CD4-positive, alpha-beta T cell treated with Interferon gamma for 1 hour (primary cell): ENCODE measurements around the gene ITPKC.
A peak's percentile ranks its signal among the peaks of the same experiment; 100 is the strongest.

Source experiments
- DNase-seq: peaks from one replicate; pipeline ENCODE4 v3.0.0-alpha.2; 2020

Gene ITPKC

DNA sequence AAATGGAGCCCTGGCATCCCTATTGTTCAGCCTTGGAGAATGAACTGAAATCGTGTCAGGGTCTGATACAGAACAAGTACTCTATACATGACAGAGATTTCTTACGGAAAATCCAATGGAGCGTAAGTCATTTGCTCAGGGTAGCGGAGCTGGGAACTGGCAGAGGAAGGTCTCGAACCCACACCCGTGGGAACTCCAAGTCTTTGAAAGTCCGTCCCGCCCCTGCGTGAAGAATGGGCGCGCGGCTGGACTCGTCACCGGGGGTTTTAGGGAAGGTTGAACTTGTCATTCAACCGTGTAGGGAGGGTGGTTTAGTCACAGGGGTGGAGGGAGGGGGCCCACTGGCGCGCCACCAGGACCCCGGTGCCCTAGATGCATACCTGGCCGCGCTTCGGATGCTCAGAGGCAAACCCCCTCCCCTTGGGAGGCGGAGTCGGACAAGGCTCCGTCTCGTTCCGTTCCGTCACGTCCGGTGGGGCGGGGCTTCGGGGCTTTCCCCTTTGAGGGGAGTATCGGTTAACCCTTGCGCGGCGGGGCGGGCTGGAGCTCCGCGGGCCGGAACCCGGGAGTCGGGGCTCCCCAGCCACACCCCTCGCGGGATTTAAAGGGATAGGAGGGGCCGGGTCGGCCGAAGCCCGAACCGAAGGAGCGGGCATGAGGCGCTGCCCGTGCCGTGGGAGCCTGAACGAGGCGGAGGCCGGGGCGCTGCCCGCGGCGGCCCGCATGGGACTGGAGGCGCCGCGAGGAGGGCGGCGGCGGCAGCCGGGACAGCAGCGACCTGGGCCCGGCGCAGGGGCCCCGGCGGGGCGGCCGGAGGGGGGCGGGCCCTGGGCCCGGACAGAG is at the start of gene ITPKC, which contains the start of gene COQ8B:
Gene ITPKC (plus strand): TSS at position 631 of the 843 bp plus-strand sequence. CDS start 24 bp downstream, at position 655.
Gene COQ8B (minus strand): TSS at position 405 of the 843 bp plus-strand sequence. CDS start 2,254 bp downstream, outside the sequence.
- DNase-seq, result peak; percentile 98

DNA sequence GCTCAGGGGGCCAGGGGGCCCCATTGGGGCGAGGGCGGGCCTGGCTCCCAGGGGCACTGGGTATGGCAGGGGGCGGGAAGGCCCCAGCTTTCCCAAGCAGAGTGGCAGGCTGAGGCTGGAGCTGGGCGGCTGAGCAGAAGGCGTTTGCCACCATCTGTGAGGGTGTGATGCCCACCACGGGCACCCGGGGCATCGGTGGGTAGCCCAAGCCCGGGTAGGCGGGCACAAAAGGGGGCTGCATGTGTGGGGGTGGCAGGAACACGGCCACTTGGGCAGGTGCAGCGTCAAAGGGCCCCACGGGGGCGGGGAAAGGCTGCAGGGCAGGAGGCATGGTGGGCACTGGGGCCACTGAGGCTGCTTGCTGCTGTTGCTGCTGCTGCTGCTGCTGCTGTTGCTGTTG is 49.3 kb upstream of the ITPKC start:
- DNase-seq, result no peak

DNA sequence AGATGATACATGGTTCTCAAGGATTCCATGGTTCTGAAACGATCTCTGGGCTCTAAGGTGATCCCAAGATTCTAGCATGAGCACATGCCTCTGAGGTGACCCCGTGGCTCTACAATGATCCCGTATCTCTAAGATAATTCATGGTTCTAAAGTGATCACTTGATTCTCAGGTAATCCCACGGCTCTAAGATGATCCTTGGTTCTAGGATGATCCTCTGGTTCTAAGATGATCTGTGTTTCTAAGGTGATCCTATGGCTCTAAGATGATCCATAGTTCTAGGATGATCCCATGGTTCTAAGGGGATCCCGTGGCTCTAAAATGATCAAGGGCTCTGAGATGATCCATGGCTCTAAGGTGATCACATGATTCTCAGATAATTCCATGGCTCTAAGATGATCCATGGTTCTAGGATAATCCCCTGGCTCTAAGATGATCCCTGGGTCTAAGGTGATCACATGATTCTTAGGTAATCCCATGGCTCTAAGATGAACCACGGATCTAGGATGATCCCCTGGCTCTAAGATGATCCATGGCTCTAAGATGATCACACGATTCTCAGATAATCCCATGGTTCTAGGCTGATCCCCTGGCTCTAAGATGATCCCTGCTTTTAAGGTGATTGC is 47.8 kb upstream of the ITPKC start:
- DNase-seq, result no peak

DNA sequence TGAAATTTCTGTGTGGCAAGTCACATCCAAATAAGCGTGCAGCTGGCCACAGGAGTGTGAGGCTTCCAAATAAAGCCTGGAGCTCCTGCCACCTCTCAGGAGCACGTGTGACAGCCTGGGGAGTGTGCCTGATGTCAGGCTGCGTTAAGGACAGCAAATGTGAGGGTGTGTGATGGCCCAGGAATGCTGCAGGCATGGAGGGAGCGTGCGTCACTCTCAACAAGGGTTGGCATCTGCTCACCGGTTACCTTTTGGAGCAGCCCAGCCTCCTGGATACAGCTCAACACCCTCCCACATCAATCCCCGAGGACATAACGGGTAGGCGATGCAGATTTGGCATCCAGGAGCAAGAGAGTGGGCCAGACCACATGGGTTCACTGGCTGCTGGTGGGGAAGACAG is 45.5 kb upstream of the ITPKC start:
- no peak for DNase-seq

DNA sequence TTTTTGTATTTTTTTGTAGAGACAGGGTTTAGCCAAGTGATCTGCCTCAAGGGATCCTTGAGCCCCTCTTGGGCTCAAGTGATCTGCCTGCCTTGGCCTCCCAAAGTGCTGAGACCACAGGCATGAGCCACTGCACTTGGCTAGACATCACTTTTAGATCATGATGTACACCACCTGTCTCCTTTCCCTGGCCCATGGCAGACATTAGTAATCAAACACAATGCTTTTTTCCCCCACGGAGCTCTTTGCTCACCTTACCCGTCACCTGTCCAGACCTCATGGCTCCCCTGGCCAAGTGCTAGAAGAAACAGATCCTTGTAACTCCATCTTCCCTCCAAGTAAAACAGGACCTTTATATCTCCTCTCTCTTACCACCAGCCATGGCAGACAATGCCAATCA is 44.9 kb upstream of the ITPKC start:
- no peak for DNase-seq

DNA sequence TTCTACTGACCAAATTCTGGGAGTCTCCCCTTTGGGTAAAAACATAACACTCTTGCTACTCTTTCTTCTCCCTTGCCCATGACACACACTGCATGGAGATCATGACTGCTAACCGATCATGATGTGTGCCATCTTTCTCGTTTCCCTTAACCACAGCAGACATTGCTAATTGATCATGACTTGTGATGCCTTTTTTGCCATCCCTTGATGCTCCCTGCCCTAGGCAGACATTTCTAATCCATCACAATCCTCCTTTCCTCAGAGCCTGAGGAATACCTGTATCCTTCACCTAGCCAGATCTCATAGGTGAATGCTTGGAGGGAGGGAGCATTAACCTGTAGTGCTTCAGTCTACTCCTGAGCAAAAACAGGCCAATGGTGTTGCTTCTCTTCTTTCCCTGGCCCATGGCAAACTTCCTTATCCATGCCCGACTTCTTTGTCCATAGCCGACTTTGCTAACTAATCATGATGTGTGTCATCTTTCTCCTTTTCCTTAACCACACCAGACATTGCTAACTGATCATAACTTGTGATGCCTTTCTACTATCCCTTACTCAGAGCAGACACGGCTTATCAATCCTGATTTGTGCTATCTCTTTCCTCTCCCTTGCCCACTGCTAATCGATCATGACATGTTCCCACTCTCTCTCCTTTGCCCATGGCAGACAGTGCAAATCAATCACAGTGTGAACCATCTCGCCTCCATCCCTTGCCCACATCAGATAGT is 44.2 kb upstream of the ITPKC start:
- no peak for DNase-seq

DNA sequence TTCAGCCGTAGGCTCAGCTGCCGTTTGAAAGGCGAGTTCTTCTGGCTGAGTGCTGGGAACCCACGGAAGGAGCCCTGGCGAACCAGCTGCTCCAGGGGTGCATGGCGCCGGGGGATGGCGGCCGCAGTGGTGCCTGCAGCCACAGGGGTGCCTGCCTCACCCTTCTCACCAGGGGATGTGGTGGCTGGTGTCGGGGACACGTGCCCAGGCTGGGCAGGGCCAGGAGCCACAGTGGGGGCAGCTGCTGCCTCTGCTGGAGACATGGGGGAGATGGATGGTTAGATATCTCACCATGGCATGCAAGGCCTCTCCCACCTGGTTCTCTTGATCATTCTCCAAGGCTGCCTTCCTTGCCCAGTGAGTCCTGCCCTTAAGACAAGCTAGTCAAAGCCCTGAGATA is 43.5 kb upstream of the ITPKC start:
- no peak for DNase-seq

DNA sequence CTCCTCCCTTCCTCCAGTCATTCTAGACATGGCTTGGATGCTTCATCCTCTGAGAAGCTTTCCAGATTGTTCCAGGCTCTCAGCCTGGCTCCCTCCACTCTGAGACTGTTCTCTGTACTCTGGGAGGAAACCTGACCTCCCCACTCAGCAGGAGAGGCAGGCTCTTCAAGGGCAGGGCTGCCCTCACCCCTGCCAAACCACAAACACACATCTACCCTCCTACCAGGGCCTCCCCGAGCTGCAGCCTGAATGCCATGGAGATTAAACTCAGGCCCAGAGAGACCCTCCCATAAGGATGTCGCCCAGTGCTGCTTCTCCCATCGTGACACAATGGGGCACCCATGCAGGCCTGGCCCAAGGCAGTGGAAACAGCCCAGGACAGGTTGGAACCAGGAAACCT is 42.6 kb upstream of the ITPKC start:
- DNase-seq, result no peak

DNA sequence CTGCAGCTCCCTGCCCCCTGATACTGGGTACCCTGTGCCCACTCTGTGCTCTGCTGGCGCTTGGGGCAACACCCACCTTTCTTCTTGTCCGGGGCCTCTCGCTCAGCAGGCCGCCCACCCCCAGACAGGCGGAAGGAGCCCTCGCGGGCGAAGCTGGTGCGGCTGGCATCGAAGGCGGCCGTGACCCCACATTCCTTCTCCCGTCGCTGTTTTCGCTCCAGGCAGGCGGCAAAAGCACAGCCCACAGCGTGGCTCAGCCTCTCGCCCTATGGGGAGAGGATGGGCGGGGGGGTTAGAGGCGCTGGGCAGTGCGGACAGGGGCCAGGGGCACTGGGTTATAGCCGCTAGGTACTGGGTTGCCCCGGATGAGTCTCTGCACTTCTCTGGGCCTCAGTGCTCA is 39.8 kb upstream of the ITPKC start:
- no peak for DNase-seq

DNA sequence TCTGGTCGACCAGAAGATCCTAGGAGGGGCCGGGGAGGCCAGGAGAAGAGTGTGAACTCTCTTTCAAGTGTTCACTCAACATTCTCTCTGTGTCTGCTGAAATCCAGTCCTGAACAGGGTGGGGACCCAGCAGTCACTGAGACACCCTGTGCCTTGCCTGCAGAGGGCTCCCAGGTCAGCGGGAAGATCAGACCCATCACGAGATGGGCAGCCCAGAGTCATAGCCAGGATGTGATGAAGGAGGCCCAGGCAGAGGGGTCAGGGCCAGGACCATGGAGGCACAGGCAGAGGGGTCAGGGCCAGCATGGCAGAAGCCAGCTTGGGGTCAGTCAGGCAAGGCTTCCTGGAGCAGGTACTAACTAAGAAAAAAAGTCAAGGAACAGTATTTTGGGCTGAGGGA is 35.9 kb upstream of the ITPKC start:
- no peak for DNase-seq

DNA sequence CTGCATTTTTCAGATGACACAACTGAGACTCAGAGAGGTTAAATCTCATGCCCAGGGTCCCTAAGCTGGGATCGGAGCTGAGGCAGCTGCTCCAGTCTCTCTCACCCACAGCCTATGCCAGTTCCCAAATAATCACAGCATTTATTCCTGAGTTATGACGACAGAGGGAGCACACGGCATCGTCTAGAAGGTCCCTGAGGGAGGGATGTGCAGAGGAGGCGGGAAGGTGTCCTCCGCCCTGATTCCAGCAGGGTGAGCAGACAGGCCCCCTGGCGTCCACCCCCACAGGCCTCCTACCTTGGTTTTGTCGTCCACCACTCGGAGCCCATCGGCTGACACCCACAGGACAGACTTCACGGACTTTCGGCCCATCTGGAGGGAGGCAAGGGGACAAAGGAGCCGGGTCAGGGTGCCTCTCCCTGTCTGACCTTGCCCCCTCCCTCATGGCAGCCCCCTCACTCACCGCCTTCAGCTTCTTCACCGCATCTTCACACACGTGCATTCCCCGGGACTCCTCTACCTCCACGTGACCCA is 34.4 kb upstream of the ITPKC start:
- DNase-seq, result no peak

DNA sequence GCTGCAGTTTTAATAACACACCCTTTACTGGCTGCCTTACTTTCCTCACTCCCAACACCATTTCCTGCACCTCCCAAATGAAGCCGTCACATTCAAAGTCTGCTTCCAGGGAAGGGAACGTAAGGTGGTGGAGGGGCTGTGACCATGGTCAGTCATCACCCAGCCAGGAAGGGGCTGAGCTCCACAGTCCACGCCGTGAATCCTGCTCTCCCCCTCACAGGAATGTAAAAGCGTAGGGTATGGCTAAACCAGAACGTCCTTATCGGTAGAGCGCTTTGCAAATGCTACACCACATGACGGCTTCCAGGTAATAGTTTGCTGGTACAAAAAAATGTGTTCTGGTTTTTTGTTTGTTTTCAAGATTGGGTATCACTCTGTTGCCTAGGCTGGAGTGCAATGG is 33.5 kb upstream of the ITPKC start:
- no peak for DNase-seq

DNA sequence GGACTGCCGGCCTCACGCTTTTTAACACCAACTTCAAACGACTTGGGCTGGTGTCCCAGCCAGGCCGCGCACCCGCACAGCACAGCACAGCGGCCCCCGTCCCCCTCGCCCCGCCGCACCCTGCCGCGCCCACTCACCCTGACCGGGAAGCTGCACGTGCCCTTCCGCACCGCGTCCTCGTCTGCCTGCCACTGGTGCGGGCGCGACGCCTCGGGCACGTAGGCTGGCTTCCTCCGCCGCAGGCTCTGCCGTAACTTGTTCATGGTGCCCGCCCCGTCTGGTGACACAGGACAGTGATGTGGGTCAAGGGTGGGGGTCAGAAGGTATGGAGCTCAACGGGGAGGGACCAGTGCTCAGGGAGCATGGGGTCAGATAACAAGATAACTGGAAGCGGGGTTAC is 32.6 kb upstream of the ITPKC start:
- DNase-seq, result no peak

DNA sequence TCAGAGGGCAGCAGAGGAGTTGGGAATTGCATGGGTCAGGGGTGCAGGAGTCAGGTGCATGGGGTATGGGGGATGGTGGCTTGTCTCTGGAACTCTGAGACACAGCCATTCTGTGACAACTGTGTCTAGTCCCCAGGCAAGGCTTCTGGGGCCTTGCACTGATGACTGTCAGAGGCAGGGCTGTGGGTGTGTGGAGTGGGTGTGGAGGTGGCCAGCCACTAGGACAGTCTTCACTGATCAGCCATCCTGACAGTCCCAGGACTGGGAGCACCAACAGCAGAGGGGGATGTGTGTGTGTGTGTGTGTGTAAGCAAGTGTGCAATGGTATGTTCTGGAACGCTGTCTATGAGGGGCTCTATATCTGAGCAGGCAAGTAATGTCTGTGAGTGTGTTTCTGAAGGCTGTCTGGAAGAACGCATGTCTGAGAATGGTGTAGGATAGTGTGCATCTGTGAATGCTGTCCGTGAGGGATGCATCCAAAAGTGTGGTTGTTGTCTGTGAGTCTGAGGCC is 31.8 kb upstream of the ITPKC start:
- DNase-seq, result no peak

DNA sequence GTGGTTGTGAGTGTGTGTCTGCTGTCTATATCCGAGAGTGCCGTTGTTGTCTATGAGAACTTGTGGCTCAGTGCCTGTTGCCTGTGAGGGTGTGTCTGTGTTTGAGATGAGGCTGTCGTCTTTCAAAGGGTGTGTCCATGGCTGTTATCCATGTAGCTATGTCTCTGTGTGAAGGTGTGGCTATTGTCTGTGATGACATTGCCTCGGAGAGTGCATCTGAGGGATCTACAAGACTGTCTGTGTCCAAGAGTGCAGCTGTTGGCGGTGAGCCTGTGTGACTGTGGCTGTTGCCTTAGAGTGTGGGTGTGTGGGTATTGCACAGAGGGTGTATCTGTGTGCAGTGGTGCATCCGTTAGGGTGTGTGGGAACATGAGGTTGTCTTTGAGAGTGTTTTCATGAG is 31.3 kb upstream of the ITPKC start:
- no peak for DNase-seq

DNA sequence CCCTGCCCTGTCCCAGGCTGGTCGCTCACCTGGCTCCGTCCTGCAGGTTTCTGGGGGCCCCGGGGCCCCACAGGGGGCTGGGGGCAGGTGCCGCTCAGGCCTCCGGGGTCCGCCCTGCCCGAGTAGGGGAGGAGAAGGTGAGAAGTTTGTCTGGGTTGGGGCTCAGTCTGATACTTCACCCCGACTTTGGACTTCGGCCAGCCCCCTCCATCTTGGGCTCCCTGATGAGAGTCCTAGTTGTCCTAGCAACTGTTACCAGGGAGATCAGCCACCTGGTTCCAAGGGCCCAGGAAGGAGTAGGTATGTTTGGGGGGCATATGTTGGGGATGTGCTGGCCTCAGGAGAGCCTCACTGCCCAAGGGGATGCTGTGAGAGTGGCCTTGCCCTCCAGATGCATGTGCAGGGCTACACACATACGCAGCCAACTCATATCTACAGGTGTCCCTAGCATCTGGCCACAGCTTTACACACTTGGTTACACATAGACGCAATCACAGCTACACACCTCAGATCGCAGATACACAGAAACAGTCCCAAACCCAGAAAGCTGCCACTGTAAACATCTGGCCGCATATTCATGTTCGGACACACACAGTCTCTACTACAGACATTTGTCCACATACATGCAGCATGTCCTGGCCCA is 29.9 kb upstream of the ITPKC start:
- no peak for DNase-seq

DNA sequence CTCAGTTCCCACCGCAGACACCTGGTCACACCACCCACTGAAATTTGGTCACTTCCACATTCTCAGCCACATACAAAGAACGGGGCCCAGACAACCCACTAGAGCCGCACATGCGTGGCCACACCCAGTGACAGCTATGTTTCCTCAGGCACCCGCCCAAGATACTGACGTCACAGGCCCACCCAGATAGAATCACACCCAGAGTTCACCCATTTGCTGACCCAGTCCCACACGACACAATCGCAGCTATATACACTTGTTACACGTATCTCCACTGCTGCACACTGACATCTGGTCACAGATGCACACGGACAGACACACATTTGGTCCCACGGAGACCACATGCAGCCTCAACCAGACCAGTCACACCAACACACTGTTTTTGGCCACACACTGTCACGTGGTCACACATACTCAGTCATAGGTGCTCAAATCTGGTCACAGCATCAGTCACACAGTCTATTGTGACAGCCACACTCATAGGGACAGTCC is 29.3 kb upstream of the ITPKC start:
- peak; percentile 83 for DNase-seq

DNA sequence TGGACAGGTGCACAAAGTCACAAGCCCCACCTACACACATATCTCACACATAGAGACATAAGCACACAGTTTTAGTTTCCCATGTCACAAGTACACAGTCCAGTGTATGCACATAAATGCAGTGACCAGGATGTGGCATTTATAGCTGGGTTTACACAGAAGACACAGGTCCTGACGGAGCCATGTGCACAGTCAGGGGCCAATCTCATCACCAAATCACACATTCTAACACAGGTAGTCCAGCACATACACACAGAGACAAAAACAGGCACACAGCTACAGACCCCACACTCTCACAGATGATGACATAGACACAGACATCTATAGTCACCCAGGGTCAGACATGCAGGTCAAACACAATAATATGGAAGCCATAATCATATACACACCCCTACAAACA is 28.6 kb upstream of the ITPKC start:
- DNase-seq, result no peak

DNA sequence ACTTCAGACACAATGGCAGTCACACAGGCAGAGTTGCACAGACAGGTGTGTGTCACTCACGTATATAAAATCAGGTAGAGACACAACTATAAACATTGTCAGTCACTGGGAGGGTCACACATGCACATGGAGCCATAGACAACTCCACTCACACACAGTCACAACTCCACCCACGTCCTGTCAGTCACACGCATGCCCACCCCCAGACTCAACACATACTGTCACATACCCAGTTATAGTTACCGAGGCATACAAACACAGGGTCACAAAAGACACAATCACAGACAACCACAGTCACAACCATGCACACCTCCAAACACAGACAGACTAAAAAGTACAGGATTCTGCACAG is 27.9 kb upstream of the ITPKC start:
- no peak for DNase-seq

DNA sequence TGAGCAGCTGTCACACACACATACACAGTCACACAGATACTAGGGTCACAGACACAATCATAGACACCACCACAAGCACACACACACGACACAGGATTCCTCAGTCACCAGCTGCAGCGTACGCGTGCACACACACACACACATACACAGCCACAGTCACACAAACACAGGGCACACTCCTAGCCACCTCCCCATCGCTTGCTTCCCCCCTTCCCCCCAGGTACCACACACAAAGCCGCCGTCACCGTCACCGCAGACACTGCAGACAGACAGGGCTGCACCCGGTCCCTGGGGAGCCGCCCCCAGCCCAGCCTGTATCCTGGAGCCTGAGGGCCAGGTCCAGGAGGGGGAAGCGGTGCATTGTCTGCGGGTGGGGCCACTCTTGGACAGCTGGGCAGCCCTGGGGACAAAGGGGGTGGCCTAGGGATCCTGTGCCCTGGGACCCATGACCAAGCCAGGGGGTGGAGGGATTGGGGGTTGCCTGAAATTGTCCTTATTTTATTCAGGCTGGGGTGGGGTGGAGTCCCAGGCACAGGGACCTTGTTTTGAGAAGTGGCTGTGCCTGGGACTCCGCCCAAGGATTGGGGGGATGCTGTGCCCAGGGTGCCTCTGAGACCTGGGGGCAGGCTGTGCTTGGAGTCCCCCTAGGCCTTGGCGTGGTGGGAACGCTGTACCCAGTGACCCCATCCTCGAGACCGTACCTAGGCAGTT is 27.4 kb upstream of the ITPKC start:
- peak; percentile 73 for DNase-seq

DNA sequence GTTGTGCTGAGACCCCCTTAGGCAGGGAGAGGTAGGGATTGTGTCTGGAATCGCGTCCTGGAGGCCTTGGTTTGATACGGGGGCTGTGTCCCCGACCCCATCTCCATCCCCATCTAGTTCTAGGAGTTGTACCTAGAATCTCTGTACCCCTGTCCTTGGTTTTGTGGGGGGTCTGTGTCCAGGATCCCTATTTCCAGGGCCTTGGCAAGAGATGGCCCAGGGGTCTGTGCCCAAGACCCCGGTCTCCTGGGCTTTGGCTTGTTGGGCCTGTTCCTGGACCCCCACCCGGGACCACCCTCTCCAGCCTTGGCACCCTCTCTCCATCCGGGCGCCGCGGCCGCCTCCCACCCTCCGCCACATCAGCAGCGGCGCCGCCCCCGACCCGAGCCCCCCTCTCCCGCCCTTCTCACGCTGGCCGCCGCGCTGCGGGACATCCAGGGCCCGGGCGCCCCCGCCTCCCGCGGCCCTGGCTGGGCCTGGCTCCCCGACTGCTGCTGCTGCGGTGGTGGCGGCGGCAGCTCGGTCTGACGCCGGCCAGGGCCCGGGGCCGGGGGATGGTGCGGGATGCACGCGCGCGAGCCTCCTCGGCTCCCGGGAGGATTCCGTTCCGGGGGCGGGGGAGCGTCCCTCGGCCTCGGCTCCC is 26.7 kb upstream of the ITPKC start, which contains the start of gene NUMBL:
Gene NUMBL (minus strand): TSS at position 602 of the 643 bp plus-strand sequence. CDS start 168 bp downstream, at position 434.
- no peak for DNase-seq
